NK-92 (cell line): ENCODE measurements around the gene C14orf93.

Experiments
- DNase-seq: peaks from one replicate; lab custom pipeline; 2025; ENCODE audit not compliant: unreplicated experiment; lab: John Stamatoyannopoulos, UW

C14orf93 gene

GRCh38 chr14:22995889-22996625, 13.9 kb downstream of the C14orf93 start:
- no peak for DNase-seq

DNA sequence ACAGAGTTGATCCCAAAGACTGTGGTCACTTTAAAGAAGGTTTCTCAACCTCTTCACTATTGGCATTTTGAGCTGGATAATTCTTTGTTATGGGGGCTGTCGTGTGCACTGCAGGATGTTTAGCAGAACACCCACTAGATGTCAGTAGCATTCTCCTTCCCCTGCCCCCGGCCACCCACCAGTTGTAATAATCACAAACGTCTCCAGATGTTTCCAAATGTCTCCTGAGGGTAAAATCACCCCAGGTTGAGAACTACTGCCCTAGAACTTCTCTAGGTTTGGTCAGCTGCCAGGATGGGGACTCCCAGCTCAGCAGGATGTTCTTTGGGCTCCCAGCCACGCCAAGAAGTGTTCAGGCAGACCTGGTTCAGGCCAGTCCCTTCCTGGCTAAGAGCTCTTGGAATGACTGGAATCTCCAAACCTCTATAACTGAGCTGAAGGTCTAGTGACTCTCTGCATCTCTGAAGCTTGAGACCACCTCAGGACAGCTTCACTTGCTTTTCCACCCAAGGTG, 15.1 kb downstream of the C14orf93 start:
- DNase-seq, result no peak

DNA sequence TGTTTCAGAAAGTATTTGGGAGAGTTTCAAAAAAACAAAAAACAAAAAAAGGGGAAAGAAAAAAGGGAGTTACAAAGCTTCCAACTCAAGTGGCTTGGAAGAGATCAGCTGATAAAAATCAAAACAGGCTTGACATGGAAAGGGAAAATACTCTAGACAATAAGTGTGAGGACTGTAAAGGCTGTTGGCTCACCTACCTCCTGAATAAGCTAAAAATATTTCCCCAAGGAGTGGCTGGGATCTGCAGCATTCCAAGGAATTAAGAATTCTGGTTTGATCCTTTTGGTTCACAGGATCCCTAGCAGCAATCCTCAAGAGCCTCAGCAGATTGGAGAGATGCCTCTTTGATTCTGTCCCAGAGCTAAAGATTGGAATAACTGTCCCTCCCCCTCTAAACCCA, 16.4 kb downstream of the C14orf93 start:
- no peak for DNase-seq

- DNase-seq, result no peak
Observed at GRCh38 chr14:22991852-22992251, 18.1 kb downstream of the C14orf93 start.

DNA sequence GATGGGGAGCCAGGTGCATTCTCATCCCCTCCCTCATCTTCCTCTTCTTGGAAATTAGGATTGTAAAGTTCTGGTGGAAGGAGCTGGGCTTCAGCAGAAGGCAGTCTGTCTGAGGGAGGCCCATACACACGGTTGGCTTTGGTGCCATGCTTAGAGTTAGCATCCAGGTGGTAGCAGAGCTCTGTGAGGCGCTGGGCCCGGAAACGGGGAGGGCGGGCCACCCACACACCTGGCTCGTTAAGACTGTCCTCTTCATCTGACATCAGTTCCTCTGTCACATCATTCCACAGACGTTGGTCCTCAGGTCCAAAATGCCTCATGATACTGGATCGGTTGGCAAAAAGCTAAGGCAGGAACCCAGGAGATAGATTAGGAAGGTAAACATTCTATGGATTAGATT, 22.7 kb downstream of the C14orf93 start:
- DNase-seq, result no peak

GRCh38 chr14:22986508-22987054, 23.4 kb downstream of the C14orf93 start:
- no peak for DNase-seq

GRCh38 chr14:22985894-22986507, 23.9 kb downstream of the C14orf93 start:
- DNase-seq, result no peak

DNA sequence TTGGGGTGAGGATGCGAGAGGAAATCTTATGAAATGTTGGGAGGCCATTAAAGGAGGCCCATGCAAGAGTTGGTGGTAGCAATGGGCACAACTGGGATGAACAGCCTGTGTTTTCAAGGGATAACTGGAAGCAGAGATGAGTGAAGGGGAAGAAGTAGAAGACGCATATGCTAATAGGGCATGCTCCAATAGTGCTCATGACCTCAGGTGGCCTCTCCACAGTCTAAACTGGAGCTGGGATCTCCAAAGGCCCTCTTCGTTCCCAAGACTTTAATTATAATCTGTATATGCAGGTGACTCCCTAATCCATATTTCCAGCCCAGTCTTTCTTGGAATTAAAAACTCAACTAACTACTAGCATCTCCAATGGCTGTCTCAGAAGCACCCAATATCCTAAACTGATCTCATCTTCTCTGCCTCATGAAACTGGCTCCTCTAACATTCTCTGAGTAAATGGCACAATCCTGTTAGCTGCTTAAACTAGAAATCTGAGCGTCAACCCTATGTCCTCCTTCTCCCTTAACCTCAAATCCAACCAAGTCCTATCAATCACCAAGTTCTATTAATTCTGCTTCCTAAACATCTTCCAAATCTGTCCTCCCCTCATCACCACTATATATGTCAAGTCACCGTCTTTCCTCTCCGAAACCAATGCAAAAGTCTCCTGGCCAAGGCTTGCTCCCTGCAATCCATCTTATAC, 24.8 kb downstream of the C14orf93 start:
- no peak for DNase-seq

DNA sequence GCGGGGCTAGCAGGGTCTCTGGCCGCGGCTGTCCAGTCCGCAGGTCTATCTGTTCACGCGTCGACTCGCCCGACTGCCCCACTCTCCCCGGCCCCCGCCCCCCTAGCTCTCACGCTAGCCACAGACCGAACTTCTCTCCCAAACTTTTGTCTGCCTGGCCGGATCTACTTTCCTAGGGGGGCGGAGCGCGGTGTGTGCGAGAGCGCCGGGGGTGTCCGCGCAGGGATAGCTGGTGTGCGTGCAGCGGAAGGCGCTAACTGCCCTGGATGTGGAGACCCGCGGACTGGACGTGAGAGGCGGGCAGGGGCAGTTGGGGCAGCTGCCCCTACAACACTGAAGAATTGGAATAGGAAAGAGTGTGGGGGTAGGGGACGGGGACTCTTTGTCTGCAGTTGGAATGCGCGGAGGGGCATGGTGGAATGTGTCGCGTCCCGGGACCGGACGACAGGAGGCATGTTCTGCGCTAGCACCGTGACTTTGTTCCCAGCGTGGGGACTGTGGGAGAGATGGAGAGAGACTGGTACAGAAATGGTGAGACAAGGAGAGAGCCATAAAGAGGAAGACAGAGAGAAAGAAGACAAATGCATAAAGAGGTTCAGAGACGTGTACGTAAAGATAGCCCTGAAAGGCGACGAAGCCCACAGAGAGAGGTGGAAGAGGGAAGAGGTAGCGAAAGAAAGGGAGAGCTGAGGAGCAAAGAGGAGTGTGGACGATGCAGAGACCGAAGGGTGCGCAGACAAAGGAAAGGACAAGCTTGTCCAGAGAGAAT, 27.3 kb downstream of the C14orf93 start, which contains the start of gene AJUBA:
Gene AJUBA, minus strand, starts transcription at position 75 of the 769 bp plus-strand sequence. CDS start 285 bp downstream, outside the sequence.
- DNase-seq, result no peak

GRCh38 chr14:22981876-22982476, 28.0 kb downstream of the C14orf93 start:
- no peak for DNase-seq

DNA sequence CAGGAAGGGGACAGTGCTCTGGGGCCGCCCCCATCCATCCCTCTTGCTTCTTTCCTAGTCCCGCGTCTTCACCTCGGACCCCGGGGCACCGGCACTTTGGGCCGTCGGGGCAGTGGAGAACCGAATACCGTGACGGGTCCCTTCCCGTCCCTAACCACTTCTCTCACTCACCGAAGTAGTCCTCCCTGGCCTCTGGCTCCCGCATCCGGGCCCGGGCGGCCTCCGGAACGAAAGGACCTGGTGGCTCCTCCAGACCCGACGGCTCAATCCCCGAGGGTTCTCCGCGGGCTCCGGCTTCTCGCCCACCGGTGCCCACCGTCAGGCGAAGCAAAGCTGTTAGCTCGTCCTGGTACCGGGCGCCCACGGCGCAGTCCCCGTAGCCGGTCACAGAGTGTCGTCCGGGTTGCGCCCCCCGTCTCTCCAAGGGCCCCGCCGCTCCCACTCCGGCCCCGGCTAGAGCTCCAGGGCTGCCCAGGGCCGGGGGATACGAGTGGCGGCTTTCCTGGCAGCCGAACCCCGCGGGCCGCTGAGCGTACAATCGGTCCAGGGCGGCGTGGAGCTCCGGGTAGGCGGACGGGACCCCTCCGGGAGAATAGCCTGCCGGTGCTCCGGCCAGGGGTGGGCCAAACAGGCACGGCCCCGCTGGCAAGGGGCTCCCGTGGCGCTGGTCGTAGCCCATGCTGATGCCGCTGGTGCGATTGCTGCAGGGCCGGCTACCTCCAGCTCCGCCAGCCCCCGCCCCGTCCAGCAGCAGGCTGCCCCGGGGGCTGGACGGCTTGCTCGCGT, 28.7 kb downstream of the C14orf93 start:
- no peak for DNase-seq

- no peak for DNase-seq
Observed at GRCh38 chr14:22980672-22981089, 29.3 kb downstream of the C14orf93 start.

DNA sequence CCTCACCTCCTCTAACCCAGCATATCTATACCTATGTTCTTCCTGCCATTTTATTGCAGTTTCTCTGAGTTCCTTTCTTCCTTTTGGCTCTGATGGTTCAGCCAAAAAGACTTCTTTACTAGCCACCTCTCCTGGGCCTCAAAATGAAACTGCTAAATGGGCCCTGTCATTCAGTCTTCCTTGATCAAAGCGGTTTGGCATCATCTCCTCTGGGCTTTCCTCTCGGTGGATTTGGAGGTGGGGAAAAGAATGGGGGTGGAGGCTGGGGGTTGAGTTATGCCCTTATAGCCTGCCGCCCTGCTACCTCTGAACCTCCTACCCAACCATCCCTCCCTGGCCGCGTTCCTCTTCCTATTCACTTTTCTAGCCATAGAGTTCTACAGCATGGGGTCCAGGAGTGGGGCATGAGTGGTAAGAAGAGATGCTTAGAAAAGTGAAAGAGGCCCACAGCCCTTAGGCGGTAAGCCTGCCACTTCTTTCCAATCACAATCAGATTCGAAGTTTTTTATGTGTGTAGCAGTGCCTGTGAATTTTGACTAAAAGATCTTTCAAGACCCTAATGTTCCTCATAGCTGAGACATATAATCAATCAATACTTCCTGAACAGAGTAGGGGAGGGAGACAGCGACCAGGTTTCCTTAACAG, 30.1 kb downstream of the C14orf93 start:
- no peak for DNase-seq

- DNase-seq, result no peak
Observed at GRCh38 chr14:22978981-22979671, 30.8 kb downstream of the C14orf93 start.

DNA sequence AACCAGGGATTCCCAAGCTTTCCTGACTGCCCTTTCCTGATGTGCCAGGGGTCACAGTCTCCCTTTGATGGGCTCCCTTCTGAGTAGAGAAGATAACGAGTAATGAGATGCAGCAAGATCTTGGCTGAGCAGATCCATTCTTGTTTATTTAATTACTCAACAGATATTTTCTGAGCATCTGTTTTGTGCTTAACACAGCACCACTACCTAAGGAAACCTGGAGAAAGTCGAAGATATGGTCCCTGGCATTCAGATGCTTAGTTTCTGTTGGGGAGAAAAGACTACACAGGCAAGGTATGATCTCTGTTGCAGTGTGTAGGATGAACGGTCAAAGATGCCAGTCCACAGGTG, 31.5 kb downstream of the C14orf93 start:
- DNase-seq, result no peak

DNA sequence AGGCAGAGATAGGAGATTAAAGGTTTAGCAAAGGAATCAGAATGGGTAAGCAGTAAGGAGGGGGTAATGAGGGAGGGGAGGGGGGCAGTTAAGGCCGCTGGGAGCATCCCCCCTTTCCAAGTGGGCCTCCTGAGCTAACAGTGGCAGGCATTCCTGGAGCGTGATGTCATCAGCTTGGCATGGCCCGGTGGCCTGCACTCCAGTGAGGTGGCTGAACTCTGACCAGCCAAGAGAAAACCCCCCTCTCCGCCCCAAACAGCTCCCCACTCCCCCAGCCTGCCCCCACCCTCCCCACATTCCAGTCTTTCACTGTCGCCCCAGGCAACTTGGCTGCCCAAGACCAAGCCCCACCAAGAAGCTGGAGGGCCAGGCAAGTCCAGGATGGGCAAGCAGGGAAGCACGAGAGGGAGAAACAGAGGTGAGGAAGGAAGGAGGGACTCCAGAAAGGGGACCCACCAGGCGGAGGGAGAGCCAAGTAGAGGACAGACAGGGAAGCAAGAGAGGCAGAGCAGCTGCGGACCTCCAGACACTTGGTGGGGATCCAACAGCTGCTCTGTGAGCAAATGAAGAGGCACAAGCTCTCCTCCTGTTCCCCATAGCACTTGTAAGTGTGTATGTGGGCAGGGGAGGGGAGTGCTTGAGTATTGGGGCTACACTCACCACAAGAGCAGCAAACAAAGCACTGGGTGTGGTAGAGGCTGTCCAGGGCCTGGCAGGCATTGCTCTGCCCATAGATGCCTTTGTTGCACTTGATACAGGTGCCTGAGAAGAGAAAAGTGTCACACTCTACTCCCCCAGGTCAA, 32.1 kb downstream of the C14orf93 start:
- DNase-seq, result no peak

DNA sequence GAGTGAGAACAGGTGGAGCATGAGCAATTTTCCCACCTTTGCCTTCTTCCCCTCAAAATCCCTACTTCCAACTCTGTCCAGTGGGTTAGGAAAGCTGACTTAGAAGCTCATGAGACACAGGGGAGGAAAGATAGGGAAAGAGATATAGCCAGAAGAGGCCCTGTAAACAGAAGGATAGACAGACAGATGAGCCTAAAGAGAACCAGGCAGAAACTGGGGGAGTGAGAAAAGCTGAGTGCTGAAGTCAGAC, 32.6 kb downstream of the C14orf93 start:
- no peak for DNase-seq
